ENCODE data around the gene GMIP. TPM values are rescaled to one million over a fixed set of nuclear protein-coding genes. Genes with fewer than 3 reads are reported as not detected.
A peak's percentile ranks its signal among the peaks of the same experiment; 100 is the strongest.
"Not testable (repeated sequence)": the region's sequence is repeated elsewhere in the genome, so short reads cannot be mapped to it uniquely, and the experiment has no call there.

Gene GMIP
- total and polyA plus RNA-seq, 10 donors, result 26.7 to 141 (median 94.0) TPM

GRCh38 chr19:19598728-19599451, 44.6 kb downstream of the GMIP start:
- peak overlapping the region; percentile 68 to 91 (median 80) for H3K27ac ChIP-seq
- DNase-seq; H3K9me3 ChIP-seq; intact Hi-C loops (cut with DNase I; ENCODE audit: low total_unique reads); H3K27me3 ChIP-seq (replicated peaks in 1 of 7); H3K36me3 ChIP-seq: not testable (repeated sequence)
- peaks cover 0 to 55% (median 13%) of the 10 kb centered on the region in 6 donors for H3K4me1 ChIP-seq
- peak in 2 of 3 donors; percentile 37 to 52 for TF ChIP-seq POLR2AphosphoS5 (IDR thresholded peaks at IDR 0.05)
- 69 to 91% (median 74%) methylated on average over 19 to 20 of the region's 20 CpGs for whole genome bisulfite sequencing, 5 donors
- peak overlapping the region in 1 of 8 donors; percentile 27 for H3K4me3 ChIP-seq

GRCh38 chr19:19597809-19598306, 45.6 kb downstream of the GMIP start:
- TF ChIP-seq POLR2A (IDR thresholded peaks at IDR 0.05), result peak in 1 of 3 donors; percentile 23
- TF ChIP-seq POLR2AphosphoS5 (IDR thresholded peaks at IDR 0.05), result peak in 1 of 3 donors; percentile 51
- no peak for TF ChIP-seq CTCF (IDR thresholded peaks at IDR 0.05 in 8 of 11, conservative IDR thresholded peaks at IDR 0.05 in 3 of 11)
- no peaks in the 10 kb centered on the region for H3K36me3 ChIP-seq
- no peak for DNase-seq
- H3K4me1 ChIP-seq, result peaks cover 0 to 49% (median 13%) of the 10 kb centered on the region in 6 donors
- no peaks in the 10 kb centered on the region for H3K9me3 ChIP-seq
- 48 to 61% (median 55%) methylated on average over 8 of the region's 8 CpGs for WGBS, 5 donors
- intact Hi-C loops (cut with DNase I; ENCODE audit: low total_unique reads), result no loop called here
- peak overlapping the region; percentile 68 to 91 (median 80) for H3K27ac ChIP-seq
- H3K4me3 ChIP-seq, result no peak overlapping the region
- no peaks in the 10 kb centered on the region for H3K27me3 ChIP-seq (replicated peaks in 1 of 7)

GRCh38 chr19:19595171-19595701, 48.2 kb downstream of the GMIP start:
- Histone ChIP-seq H3K36me3 (no peaks in the 10 kb centered on the region), H3K27me3 (replicated peaks in 1 of 7) (no peaks in the 10 kb centered on the region), H3K4me1 (peaks cover 5 to 61% (median 24%) of the 10 kb centered on the region in 6 donors), H3K27ac (peak overlapping the region in 4 of 8 donors; percentile 15 to 91 (median 80)), H3K9me3 (no peaks in the 10 kb centered on the region), H3K4me3 (no peak overlapping the region)
- no peak for DNase-seq
- WGBS, 5 donors, result 63 to 83% (median 69%) methylated on average over 8 of the region's 8 CpGs
- intact Hi-C loops (cut with DNase I; ENCODE audit: low total_unique reads), result no loop called here
- TF ChIP-seq POLR2AphosphoS5 (IDR thresholded peaks at IDR 0.05) (no peak), POLR2A (IDR thresholded peaks at IDR 0.05) (no peak), CTCF (IDR thresholded peaks at IDR 0.05 in 8 of 11, conservative IDR thresholded peaks at IDR 0.05 in 3 of 11) (no peak)

- no peaks in the 10 kb centered on the region for H3K9me3 ChIP-seq
- H3K27ac ChIP-seq, result peak overlapping the region in 1 of 8 donors; percentile 4
- H3K27me3 ChIP-seq (replicated peaks in 1 of 7), result no peaks in the 10 kb centered on the region
- WGBS, 5 donors, result 77 to 93% (median 84%) methylated on average over 4 of the region's 4 CpGs
- intact Hi-C loops (cut with DNase I; ENCODE audit: low total_unique reads), result no loop called here
- H3K36me3 ChIP-seq, result no peaks in the 10 kb centered on the region
- H3K4me3 ChIP-seq, result no peak overlapping the region
- H3K4me1 ChIP-seq, result peaks cover 5 to 63% (median 23%) of the 10 kb centered on the region in 6 donors
- DNase-seq, result no peak
- TF ChIP-seq POLR2AphosphoS5 (IDR thresholded peaks at IDR 0.05) (no peak), CTCF (IDR thresholded peaks at IDR 0.05 in 8 of 11, conservative IDR thresholded peaks at IDR 0.05 in 3 of 11) (no peak), POLR2A (IDR thresholded peaks at IDR 0.05) (no peak)
These were observed 49.1 kb downstream of the GMIP start for GRCh38 chr19:19594381-19594780.
